ENCODE results near the gene HLA-A. TPM values are rescaled to one million over a fixed set of nuclear protein-coding genes. Genes with fewer than 3 reads are reported as not detected.

Gene HLA-A
- polyA plus RNA-seq (2011; rRNA removed) (368 and 445 TPM in 2 replicates), polyA minus RNA-seq (2011; rRNA and poly(A)+ RNA removed) (80.3 and 107 TPM in 2 replicates)

DNA sequence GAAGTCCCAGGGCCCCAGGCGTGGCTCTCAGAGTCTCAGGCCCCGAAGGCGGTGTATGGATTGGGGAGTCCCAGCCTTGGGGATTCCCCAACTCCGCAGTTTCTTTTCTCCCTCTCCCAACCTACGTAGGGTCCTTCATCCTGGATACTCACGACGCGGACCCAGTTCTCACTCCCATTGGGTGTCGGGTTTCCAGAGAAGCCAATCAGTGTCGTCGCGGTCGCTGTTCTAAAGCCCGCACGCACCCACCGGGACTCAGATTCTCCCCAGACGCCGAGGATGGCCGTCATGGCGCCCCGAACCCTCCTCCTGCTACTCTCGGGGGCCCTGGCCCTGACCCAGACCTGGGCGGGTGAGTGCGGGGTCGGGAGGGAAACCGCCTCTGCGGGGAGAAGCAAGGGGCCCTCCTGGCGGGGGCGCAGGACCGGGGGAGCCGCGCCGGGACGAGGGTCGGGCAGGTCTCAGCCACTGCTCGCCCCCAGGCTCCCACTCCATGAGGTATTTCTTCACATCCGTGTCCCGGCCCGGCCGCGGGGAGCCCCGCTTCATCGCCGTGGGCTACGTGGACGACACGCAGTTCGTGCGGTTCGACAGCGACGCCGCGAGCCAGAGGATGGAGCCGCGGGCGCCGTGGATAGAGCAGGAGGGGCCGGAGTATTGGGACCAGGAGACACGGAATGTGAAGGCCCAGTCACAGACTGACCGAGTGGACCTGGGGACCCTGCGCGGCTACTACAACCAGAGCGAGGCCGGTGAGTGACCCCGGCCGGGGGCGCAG lies at the start of gene HLA-A:
Gene HLA-A (plus strand): TSS at position 258 of the 778 bp plus-strand sequence. CDS start 22 bp downstream, at position 280.
- TF ChIP-seq, protein P1, sequence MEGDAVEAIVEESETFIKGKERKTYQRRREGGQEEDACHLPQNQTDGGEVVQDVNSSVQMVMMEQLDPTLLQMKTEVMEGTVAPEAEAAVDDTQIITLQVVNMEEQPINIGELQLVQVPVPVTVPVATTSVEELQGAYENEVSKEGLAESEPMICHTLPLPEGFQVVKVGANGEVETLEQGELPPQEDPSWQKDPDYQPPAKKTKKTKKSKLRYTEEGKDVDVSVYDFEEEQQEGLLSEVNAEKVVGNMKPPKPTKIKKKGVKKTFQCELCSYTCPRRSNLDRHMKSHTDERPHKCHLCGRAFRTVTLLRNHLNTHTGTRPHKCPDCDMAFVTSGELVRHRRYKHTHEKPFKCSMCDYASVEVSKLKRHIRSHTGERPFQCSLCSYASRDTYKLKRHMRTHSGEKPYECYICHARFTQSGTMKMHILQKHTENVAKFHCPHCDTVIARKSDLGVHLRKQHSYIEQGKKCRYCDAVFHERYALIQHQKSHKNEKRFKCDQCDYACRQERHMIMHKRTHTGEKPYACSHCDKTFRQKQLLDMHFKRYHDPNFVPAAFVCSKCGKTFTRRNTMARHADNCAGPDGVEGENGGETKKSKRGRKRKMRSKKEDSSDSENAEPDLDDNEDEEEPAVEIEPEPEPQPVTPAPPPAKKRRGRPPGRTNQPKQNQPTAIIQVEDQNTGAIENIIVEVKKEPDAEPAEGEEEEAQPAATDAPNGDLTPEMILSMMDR (IDR thresholded peaks at IDR 0.05; ENCODE audit: low read depth, low read length), result no peak
- Histone ChIP-seq H3K27ac (ENCODE audit: low read depth, low read length) (peak within 1 kb of the TSS; percentile 73), H3K27me3 (ENCODE audit: control insufficient read depth, insufficient read depth, low read length) (peaks cover 3% of the 10 kb centered on the region), H3K4me3 (ENCODE audit: low read depth, low read length) (peak within 1 kb of the TSS; percentile 67), H3K9me3 (ENCODE audit: control insufficient read depth, insufficient read depth, low read length) (no peaks in the 10 kb centered on the region; the same call in 1 of the 2 replicates)
- ChIA-PET CTCF (no interaction called here), POLR2A (interaction anchor here (1.0 kb wide), 1 partner anchor 23 kb away, joined by 3 read pairs; no protein-coding TSS in a partner anchor)
- peak; percentile 84 for DNase-seq (ENCODE audit: low read depth, low spot score)

DNA sequence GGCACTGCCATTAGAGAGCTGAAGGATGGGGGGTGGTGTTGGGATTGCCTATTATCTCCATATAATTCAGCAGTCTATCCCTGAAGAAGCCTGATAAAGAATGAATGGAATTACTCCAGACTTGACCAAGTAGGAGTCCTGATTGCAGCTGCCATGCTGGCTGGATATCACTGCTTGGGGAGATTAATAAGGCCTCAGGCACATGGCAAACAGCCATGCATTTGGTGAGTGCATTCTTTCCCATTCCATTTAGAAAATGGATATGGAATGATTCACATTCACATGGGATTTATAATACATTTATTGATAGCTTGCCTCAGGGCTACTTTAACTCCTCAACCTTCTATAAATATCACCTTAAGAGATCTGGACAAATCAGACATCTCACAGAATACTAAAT lies 49.6 kb upstream of the HLA-A start:
- no peak for DNase-seq (ENCODE audit: low read depth, low spot score)
- no peaks in the 10 kb centered on the region; the same call in 1 of the 2 replicates for H3K9me3 ChIP-seq (ENCODE audit: control insufficient read depth, insufficient read depth, low read length)
- TF ChIP-seq, protein P1 (IDR thresholded peaks at IDR 0.05; ENCODE audit: low read depth, low read length), result no peak
- POLR2A ChIA-PET, result no interaction called here
- no peak overlapping the region for H3K27ac ChIP-seq (ENCODE audit: low read depth, low read length)
- CTCF ChIA-PET, result no interaction called here
- H3K27me3 ChIP-seq (ENCODE audit: control insufficient read depth, insufficient read depth, low read length), result peaks cover 2% of the 10 kb centered on the region
- H3K4me3 ChIP-seq (ENCODE audit: low read depth, low read length), result no peak overlapping the region

DNA sequence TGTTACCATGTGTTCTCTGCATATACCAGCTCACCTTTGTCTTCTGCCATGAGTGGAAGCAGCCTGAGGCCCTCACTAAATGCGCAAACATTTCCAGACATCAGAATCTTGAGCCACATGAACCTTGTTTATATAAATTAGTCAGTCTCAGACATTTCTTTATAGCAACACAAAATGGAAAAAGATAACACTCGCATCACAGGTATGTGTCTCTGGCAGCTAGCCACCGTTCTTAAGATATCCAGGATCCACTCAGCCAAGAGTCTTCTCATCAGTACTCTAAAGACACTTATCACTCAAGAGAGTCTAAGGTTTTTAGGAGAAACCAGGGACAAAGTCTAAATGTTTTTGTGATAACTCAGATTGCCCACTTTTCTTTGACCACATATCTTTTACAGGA lies 43.1 kb upstream of the HLA-A start:
- TF ChIP-seq, protein P1 (IDR thresholded peaks at IDR 0.05; ENCODE audit: low read depth, low read length), result no peak
- DNase-seq (ENCODE audit: low read depth, low spot score), result no peak
- no peaks in the 10 kb centered on the region for H3K27me3 ChIP-seq (ENCODE audit: control insufficient read depth, insufficient read depth, low read length)
- ChIA-PET POLR2A (no interaction called here), CTCF (interaction anchor here (0.6 kb wide), 1 partner anchor 408 kb away, joined by 3 read pairs; no protein-coding TSS in a partner anchor)
- no peak overlapping the region for H3K4me3 ChIP-seq (ENCODE audit: low read depth, low read length)
- no peak overlapping the region for H3K27ac ChIP-seq (ENCODE audit: low read depth, low read length)
- H3K9me3 ChIP-seq (ENCODE audit: control insufficient read depth, insufficient read depth, low read length), result no peaks in the 10 kb centered on the region

DNA sequence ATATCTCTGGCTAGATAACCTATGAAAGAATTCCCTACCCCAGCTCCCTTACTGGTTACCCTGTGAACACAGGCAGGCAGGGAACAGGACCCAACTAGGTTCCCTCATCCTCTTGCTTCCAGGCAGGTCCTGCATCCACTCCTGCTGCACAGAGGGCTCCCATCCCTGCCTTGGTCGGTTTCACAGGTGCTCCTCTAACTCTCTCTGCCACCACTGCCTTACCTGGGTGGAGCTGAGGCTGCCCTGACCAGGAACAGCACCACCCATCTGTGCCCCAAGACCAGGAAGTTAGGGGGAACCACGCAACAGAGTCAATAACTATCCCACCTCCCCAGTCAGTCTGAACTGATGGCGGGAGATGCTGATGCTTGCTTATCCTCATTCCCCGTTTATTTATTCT lies 37.0 kb upstream of the HLA-A start:
- TF ChIP-seq, protein P1 (IDR thresholded peaks at IDR 0.05; ENCODE audit: low read depth, low read length), result no peak
- peaks cover 6% of the 10 kb centered on the region for H3K27me3 ChIP-seq (ENCODE audit: control insufficient read depth, insufficient read depth, low read length)
- ChIA-PET POLR2A (no interaction called here), CTCF (no interaction called here)
- H3K27ac ChIP-seq (ENCODE audit: low read depth, low read length), result no peak overlapping the region
- H3K9me3 ChIP-seq (ENCODE audit: control insufficient read depth, insufficient read depth, low read length), result no peaks in the 10 kb centered on the region
- no peak for DNase-seq (ENCODE audit: low read depth, low spot score)
- H3K4me3 ChIP-seq (ENCODE audit: low read depth, low read length), result no peak overlapping the region

DNA sequence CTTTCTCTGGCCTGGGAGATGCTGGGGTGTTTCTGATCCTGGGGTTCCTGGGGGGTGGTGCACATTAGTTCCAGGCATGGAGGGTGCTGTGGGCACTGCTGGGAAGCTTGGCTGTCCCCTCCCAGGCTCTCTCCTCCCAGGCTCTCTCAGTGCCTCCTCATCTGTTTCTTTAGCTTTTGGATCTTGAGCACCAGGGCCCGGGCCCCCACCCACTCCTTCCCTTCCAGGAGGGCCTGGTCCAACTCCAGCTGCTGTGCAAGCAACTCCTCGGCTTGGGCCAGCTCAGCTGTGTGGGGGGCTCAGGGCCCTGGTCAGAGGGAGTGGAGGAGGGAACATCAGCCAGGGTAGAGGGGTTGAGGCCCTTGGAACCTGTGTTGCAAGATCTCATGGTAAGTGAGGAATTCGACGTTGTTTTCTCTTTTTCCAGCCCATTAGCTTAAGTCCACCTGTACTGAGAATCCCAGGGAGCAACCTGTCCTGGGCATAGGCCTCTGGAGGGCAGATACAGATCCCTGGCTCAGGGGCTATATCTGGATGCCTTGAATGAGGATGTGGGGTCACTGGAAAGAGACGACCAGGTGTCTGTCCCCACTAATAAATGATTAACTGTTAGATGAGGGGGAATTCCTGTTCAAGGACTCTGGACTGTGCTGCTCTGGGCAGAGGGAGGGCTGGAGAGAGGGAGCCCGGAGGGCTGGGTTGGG lies 34.5 kb upstream of the HLA-A start:
- DNase-seq (ENCODE audit: low read depth, low spot score), result no peak
- Histone ChIP-seq H3K4me3 (ENCODE audit: low read depth, low read length) (no peak overlapping the region), H3K9me3 (ENCODE audit: control insufficient read depth, insufficient read depth, low read length) (no peaks in the 10 kb centered on the region), H3K27me3 (ENCODE audit: control insufficient read depth, insufficient read depth, low read length) (peaks cover 6% of the 10 kb centered on the region), H3K27ac (ENCODE audit: low read depth, low read length) (no peak overlapping the region)
- TF ChIP-seq, protein P1 (IDR thresholded peaks at IDR 0.05; ENCODE audit: low read depth, low read length), result no peak
- ChIA-PET CTCF (no interaction called here), POLR2A (no interaction called here)
